KG1 (cell line): ENCODE data around the gene NCAPD2.
"Not testable (repeated sequence)": the region's sequence is repeated elsewhere in the genome, so short reads cannot be mapped to it uniquely, and the experiment has no call there.

Experiments used
- DNase-seq: peaks from one replicate; lab custom pipeline; 2025; lab: John Stamatoyannopoulos, UW

NCAPD2 gene

GRCh38 chr12:6550294-6551062 is 56.6 kb downstream of the NCAPD2 start:
- DNase-seq = no peak

GRCh38 chr12:6551063-6551461 is 57.2 kb downstream of the NCAPD2 start:
- DNase-seq = no peak

- no peak for DNase-seq
These were observed 57.7 kb downstream of the NCAPD2 start for GRCh38 chr12:6551496-6552139.

- DNase-seq = no peak
These were observed 58.2 kb downstream of the NCAPD2 start for GRCh38 chr12:6552140-6552551.

- no peak for DNase-seq
These were observed 59.4 kb downstream of the NCAPD2 start for GRCh38 chr12:6553051-6553868.

- DNase-seq = peak; percentile 16
These were observed 60.5 kb downstream of the NCAPD2 start for GRCh38 chr12:6554168-6555017.

GRCh38 chr12:6555018-6555691 is 61.3 kb downstream of the NCAPD2 start:
- no peak for DNase-seq

GRCh38 chr12:6556496-6556817 is 62.6 kb downstream of the NCAPD2 start:
- DNase-seq = not testable (repeated sequence)

- no peak for DNase-seq
These were observed 63.0 kb downstream of the NCAPD2 start for GRCh38 chr12:6556857-6557256.

GRCh38 chr12:6558014-6558760 is 64.3 kb downstream of the NCAPD2 start:
- DNase-seq = not testable (repeated sequence)

- DNase-seq = no peak
These were observed 65.6 kb downstream of the NCAPD2 start for GRCh38 chr12:6559500-6559899.

GRCh38 chr12:6560501-6561205 is 66.8 kb downstream of the NCAPD2 start:
- no peak for DNase-seq

- no peak for DNase-seq
These were observed 69.0 kb downstream of the NCAPD2 start for GRCh38 chr12:6562881-6563280.

- DNase-seq = peak; percentile 22
These were observed 69.6 kb downstream of the NCAPD2 start for GRCh38 chr12:6563448-6564050.

- no peak for DNase-seq
These were observed 73.3 kb downstream of the NCAPD2 start for GRCh38 chr12:6567112-6567670.

- DNase-seq = no peak
These were observed 75.4 kb downstream of the NCAPD2 start for GRCh38 chr12:6569312-6569711.

GRCh38 chr12:6569786-6570185 is 75.9 kb downstream of the NCAPD2 start:
- no peak for DNase-seq

- DNase-seq = no peak
These were observed 76.5 kb downstream of the NCAPD2 start for GRCh38 chr12:6570264-6570887.

GRCh38 chr12:6573001-6573400 is 79.1 kb downstream of the NCAPD2 start:
- DNase-seq = no peak
